Endodermal cell (in vitro differentiated cells): ENCODE measurements around the gene APCDD1. TPM values are rescaled to one million over a fixed set of nuclear protein-coding genes. Genes with fewer than 3 reads are reported as not detected.

ENCODE experiments used
- DNase-seq: peaks from one replicate; pipeline ENCODE4 v3.0.0-alpha.2; 2017
- H3K27ac ChIP-seq: 2 replicates; pipeline ENCODE4 v1.5.1; 2013; ENCODE audit warnings: mild to moderate bottlenecking, low read depth, low read length, moderate library complexity
- H3K27me3 ChIP-seq: 2 replicates; pipeline ENCODE4 v1.6.1; 2013; ENCODE audit warnings: mild to moderate bottlenecking, low read length, moderate library complexity; ENCODE audit not compliant: insufficient read depth, control insufficient read depth, poor library complexity, severe bottlenecking
- H3K36me3 ChIP-seq: 2 replicates; pipeline ENCODE4 v1.7.0; 2013; ENCODE audit warnings: mild to moderate bottlenecking, low read length, moderate library complexity; ENCODE audit not compliant: control insufficient read depth, insufficient read depth
- H3K4me1 ChIP-seq: one replicate; pipeline ENCODE4 v1.7.0; 2013; ENCODE audit warnings: low read length; ENCODE audit not compliant: control insufficient read depth, insufficient read depth
- H3K4me3 ChIP-seq: 2 replicates; pipeline ENCODE4 v1.5.1; 2013; ENCODE audit warnings: mild to moderate bottlenecking, low read length, moderate library complexity
- H3K9ac ChIP-seq: 2 replicates; pipeline ENCODE4 v1.6.1; 2013; ENCODE audit warnings: mild to moderate bottlenecking, low read length, moderate library complexity; ENCODE audit not compliant: poor library complexity, severe bottlenecking; ENCODE audit errors: extremely low read depth
- H3K9me3 ChIP-seq: 2 replicates; pipeline ENCODE4 v1.6.1; 2013; ENCODE audit warnings: mild to moderate bottlenecking, low read length, moderate library complexity; ENCODE audit not compliant: control insufficient read depth
- H3K27ac Mint-ChIP-seq: 2 replicates; pipeline ENCODE4 v1.8.0; 2020; ENCODE audit warnings: mixed read lengths
- H3K27me3 Mint-ChIP-seq: 2 replicates; pipeline ENCODE4 v1.8.0; 2021; ENCODE audit warnings: mild to moderate bottlenecking, mixed read lengths; ENCODE audit not compliant: insufficient read depth
- H3K36me3 Mint-ChIP-seq: 2 replicates; pipeline ENCODE4 v1.8.0; 2020; ENCODE audit warnings: low read depth, mixed read lengths
- H3K4me1 Mint-ChIP-seq: 2 replicates; pipeline ENCODE4 v1.8.0; 2020; ENCODE audit warnings: mixed read lengths
- H3K4me3 Mint-ChIP-seq: 2 replicates; pipeline ENCODE4 v1.8.0; 2020; ENCODE audit warnings: mild to moderate bottlenecking, moderate library complexity, mixed read lengths
- H3K9me3 Mint-ChIP-seq: 2 replicates; pipeline ENCODE4 v1.8.0; 2020; ENCODE audit warnings: mild to moderate bottlenecking, mixed read lengths
- CTCF ChIP-seq: fragments of 200-600 bp; sonication (generic); conservative IDR thresholded peaks from 2 replicates; pipeline ENCODE4 v1.5.0; 2021; ENCODE audit warnings: antibody characterized with exemption, mild to moderate bottlenecking
- WGBS, 2 experiments: methylation state at CpG; one replicate each; pipeline versions ENCODE4 v1.1.5 to v1.1.7; 2013; ENCODE audit warnings: missing lambda C conversion rate in 2 of 2, mixed read lengths in 1 of 2; ENCODE audit not compliant: insufficient coverage in 1 of 2, insufficient read length in 1 of 2; 5-methylcytosine and 5-hydroxymethylcytosine counted together
- total RNA-seq, 2 donors: library from RNA; stranded (reverse); fragmentation: NEBNext Ultra II Directional in 1 of 2; extraction: Animal tissue kit (Norgen Biotek cat#: 25700) in 1 of 2; gene quantifications; 2 replicates in 1 of 2; 3 replicates in 1 of 2; pipeline ENCODE4 v1.2.1, GENCODE V29; 2021

The APCDD1 gene
- total RNA-seq, 2 donors from 2014 or later = 6.5 to 9.0 TPM

GRCh38 chr18:10412933-10413332 is 41.5 kb upstream of the APCDD1 start:
- 91 to 96% methylated on average over 4 to 5 of the region's 5 CpGs for WGBS, 2 experiments
- TF ChIP-seq CTCF = no peak
- Mint-ChIP-seq H3K36me3 (no peaks in the 10 kb centered on the region), H3K4me1 (peaks cover 25% of the 10 kb centered on the region), H3K27me3 (peaks cover 17% of the 10 kb centered on the region), H3K27ac (no peak overlapping the region), H3K9me3 (no peaks in the 10 kb centered on the region), H3K4me3 (no peak overlapping the region)
- Histone ChIP-seq H3K4me3 (no peak overlapping the region), H3K9ac (no peak overlapping the region), H3K9me3 (no peaks in the 10 kb centered on the region), H3K36me3 (no peaks in the 10 kb centered on the region), H3K27ac (no peak overlapping the region), H3K27me3 (no peaks in the 10 kb centered on the region), H3K4me1 (peaks cover 5% of the 10 kb centered on the region)
- DNase-seq = no peak

- H3K27ac Mint-ChIP-seq = no peak overlapping the region
- no peaks in the 10 kb centered on the region for H3K27me3 ChIP-seq
- WGBS, 2 experiments = 67 to 77% methylated on average over 3 of the region's 3 CpGs
Measured at GRCh38 chr18:10413722-10414121, 40.7 kb upstream of the APCDD1 start.

GRCh38 chr18:10414293-10414842 is 40.1 kb upstream of the APCDD1 start:
- WGBS, 2 experiments = 91 to 96% methylated on average over 22 to 23 of the region's 23 CpGs

More at GRCh38 chr18:10413722-10414121, 40.7 kb upstream of the APCDD1 start:
- no peak overlapping the region for H3K9ac ChIP-seq
- H3K36me3 ChIP-seq = no peaks in the 10 kb centered on the region
- H3K4me1 ChIP-seq = peaks cover 5% of the 10 kb centered on the region
- no peak overlapping the region for H3K27ac ChIP-seq
- DNase-seq = no peak
- no peaks in the 10 kb centered on the region for H3K9me3 Mint-ChIP-seq
- H3K4me1 Mint-ChIP-seq = peaks cover 25% of the 10 kb centered on the region
- H3K27me3 Mint-ChIP-seq = peaks cover 17% of the 10 kb centered on the region
- no peak overlapping the region for H3K4me3 ChIP-seq
- no peak overlapping the region for H3K4me3 Mint-ChIP-seq
- no peaks in the 10 kb centered on the region for H3K9me3 ChIP-seq
- no peak for TF ChIP-seq CTCF
- no peaks in the 10 kb centered on the region for H3K36me3 Mint-ChIP-seq

More at GRCh38 chr18:10414293-10414842, 40.1 kb upstream of the APCDD1 start:
- Histone ChIP-seq H3K4me1 (peaks cover 5% of the 10 kb centered on the region), H3K4me3 (no peak overlapping the region), H3K27me3 (no peaks in the 10 kb centered on the region), H3K27ac (no peak overlapping the region), H3K9ac (no peak overlapping the region), H3K36me3 (no peaks in the 10 kb centered on the region), H3K9me3 (peaks cover under 1% of the 10 kb centered on the region)
- no peak for DNase-seq
- H3K4me1 Mint-ChIP-seq = peaks cover 25% of the 10 kb centered on the region
- no peak overlapping the region for H3K27ac Mint-ChIP-seq
- peaks cover 17% of the 10 kb centered on the region for H3K27me3 Mint-ChIP-seq
- H3K36me3 Mint-ChIP-seq = no peaks in the 10 kb centered on the region
- TF ChIP-seq CTCF = no peak
- no peaks in the 10 kb centered on the region for H3K9me3 Mint-ChIP-seq
- H3K4me3 Mint-ChIP-seq = no peak overlapping the region
